Heart left ventricle (tissue), 13 donors: ENCODE measurements around the gene FNDC4.
"Not testable (repeated sequence)": the region's sequence is repeated elsewhere in the genome, so short reads cannot be mapped to it uniquely, and the experiment has no call there.

Experiments
- CTCF ChIP-seq, 12 donors: fragments of 200-600 bp; sonication (generic) in 4 of 12; IDR thresholded peaks; one replicate each; pipeline versions ENCODE4 v1.5.0 to v1.8.0; 2018 to 2022; ENCODE audit warnings: antibody characterized with exemption in 12 of 12, mild to moderate bottlenecking in 5 of 12
- POLR2A ChIP-seq, 2 donors: fragments of 450-650 bp; IDR thresholded peaks; one replicate each; pipeline ENCODE4 v1.6.1; 2017; ENCODE audit warnings: antibody characterized with exemption in 2 of 2, mild to moderate bottlenecking in 2 of 2, moderate library complexity in 2 of 2
- donor health status: ischemic (EF 13 %, LVEDD 7.1; RV severe dilation, severe dysfunction).
- donor health status: DM: no; HTN: yes; CAD: no.
- donor health status: DM: no; HTN: no; CAD: no.
- donor health status: ischemic (EF 25% LVEDD 6.9; RV normal size, moderate dysfunction).
- donor health status: ischemic (EF 25% LVEDD 5.7; RV mildly dilated, moderate dysfunction).
- donor health status: ischemic (EF 35%, LVEDD 5.7; RV mildly dilated, moderate dysfunction).
- donor health status: nonischemic (EF 11% LVEDD 7.7; RV severe dilation, severe dysfunction).
- donor health status: DM: yes; HTN: yes; CAD: no.
- donor health status: PGD.
- donor health status: ischemic (EF 29% LVEDD 5.4; RV normal size, mild dysfunction).
- donor health status: nonischemic (EF 23%, LVEDD 6.1; RV moderate dilation, normal function).

DNA sequence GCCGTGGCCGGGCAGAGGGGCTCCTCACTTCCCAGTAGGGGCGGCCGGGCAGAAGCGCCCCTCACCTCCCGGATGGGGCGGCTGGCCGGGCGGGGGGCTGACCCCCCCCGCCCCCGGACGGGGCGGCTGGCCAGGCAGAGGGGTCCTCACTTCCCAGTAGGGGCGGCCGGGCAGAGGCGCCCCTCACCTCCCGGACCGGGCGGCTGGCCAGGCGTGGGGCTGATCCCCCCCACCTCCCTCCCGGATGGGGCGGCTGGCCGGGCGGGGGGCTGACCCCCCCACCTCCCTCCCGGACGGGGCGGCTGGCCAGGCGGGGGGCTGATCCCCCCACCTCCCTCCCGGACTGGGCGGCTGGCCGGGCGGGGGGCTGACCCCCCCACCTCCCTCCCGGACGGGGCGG is 44.6 kb upstream of the FNDC4 start:
- TF ChIP-seq CTCF, POLR2A (IDR thresholded peaks at IDR 0.05): not testable (repeated sequence)
